Urothelium cell line (cell line): ENCODE data around the gene C6orf118.

ENCODE experiments used
- DNase-seq: peaks from one replicate; pipeline ENCODE4 v3.0.0; 2011; ENCODE audit warnings: low spot score, mixed read lengths
- FAIRE-seq: peaks from 2 replicates; lab custom pipeline; 2011; peaks lifted over from hg19 to GRCh38; lab: Jason Lieb, UNC

Gene C6orf118

DNA sequence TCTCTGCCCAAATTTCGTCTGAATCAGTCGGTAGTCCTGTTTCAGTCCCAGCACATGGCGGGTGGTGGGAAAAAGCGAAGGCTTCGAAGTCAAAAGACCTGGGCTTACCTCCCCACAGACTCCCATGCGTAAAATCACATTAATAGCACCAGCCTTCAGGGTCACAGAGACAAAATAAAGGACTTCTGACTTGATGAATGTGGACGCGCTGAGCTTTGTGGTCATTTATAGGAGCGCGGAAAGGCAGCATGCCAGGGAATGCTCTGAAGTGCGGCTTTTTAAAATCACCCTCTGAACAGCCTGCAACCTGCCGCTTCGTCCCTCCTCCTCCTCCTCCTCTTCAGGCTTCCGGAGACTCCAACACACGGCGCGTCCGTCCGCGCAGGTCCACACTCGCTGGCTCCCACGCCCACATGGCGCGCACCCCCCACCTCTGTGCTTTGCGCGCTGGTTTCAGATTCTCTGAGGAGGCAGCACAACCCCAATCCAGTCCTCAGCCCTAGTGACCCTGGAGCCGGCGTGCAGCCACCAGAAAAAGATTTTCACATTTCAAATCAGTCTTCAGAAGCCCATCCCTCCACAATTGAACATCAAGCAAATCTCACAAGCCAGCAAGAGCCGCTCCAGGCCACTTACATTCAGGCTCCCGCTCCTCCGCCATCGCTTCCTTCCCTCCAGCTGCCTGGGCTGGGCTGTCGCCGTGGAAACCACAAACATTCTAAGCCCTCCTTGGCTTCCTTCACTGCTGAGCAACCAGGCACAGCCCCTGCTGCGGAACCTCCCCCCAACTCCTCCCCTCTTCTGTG lies at the start of gene C6orf118:
TSS of gene C6orf118 (minus strand) at position 680 of the 806 bp plus-strand sequence. CDS start at position 661, 19 bp downstream.
- peak; percentile 90 for FAIRE-seq
- DNase-seq, result peak; percentile 88

GRCh38 chr6:165345700-165346099 lies 36.3 kb upstream of the C6orf118 start:
- no peak for FAIRE-seq
- no peak for DNase-seq

DNA sequence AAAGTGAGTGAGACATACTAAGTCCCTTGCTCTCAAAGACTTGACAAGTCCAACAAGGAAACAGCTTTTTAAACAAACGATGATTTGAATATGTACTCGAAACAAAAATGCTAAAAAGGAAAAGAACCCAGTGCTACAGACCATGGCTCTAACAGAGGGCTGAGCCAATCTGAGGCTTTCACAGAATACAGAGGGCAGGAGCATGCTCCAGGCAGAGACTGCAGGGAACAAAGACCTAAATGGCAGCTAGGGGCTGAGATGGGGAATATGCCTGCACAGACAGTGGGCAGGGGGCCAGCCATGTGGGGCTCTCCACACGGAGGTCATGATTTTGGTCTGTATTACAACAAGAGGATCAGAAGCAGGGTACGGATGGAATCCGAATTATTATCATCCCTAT lies 31.1 kb upstream of the C6orf118 start:
- no peak for FAIRE-seq
- no peak for DNase-seq

DNA sequence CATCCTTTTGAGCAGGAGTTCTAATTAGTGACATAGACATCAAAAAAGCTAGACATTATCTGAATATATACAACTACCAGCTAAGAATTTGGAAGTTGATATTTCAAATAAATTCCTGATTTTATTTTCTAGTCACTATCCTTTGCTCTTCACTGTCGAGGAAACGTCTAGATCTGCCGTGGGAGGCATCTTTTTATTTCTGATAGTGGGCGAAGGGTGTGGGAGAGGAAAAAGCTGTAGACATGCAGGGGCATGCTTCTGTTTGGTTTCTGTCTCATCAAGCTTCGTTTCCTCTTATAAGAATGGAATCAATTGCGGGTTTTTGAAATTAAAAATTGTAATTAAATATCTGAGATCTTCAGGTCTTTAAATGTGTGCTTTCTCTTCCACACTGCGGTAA lies 16.2 kb upstream of the C6orf118 start:
- FAIRE-seq, result no peak
- DNase-seq, result no peak

DNA sequence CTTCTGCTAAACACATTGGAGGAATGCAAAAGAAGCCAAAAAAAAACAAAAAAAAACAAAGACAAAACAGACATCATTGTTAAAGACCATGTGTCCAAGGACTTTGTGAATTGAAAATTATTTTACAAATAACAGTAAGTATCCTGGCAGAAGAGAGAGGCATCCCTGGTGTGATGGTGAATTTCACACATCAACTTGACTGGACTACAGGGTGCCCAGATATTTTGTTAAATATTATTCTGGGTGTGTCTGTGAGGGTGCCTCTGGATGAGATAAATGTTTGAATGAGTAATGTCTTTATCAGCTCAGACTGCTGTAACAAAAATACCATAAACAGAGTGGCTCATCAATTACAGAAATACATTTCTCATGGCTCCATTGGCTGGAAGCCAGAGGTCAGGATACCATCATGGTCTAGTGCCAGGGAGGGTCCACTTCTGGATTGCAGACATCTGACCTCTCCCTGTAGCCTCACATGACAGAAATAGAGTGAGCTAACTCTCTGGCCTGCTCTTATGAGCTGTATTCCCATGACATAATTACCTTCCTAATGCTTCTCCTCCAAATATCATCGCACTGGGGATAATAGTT lies 12.2 kb upstream of the C6orf118 start:
- no peak for DNase-seq
- no peak for FAIRE-seq

DNA sequence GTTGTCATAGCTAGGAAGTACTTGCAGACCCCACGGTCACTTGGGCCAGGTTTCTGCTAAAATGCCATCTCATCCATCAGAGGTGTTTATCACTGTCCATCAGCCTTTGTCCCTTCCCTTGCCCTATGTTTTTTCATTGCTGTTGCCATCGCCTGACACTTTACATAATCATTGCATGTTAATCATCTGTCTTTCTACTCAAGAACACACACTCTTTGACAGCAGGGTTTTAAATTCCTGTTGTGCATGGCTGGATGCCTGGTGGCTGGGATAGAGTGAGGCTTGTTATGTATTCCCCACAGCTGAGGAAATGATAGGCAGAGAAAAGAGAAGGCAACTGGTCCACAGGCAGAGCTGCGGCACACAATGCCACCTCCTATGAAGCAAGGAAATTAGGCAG lies 11.7 kb upstream of the C6orf118 start:
- no peak for DNase-seq
- FAIRE-seq, result no peak

GRCh38 chr6:165317723-165318122 lies 8.3 kb upstream of the C6orf118 start:
- DNase-seq (no peak), FAIRE-seq (no peak)

DNA sequence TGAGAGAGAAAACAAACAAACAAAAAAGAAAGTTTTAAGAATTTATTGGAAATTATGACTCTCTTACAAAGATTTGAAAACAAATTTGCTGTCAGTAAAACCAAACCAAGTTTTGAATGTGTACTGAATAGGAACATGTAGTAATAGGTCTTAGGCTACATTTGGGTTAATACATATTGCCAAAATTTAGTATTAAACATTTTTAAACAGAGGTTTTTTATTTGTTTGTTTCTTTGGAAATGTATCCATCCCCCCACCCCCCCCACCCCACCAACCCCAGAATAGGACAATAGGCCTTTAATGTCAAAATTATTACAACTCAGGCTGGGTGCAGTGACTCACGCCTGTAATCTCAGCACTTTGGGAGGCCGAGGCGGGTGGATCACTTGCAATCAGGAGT lies 2.5 kb downstream of the C6orf118 start:
- DNase-seq (no peak), FAIRE-seq (no peak)

GRCh38 chr6:165301372-165302246 lies 7.8 kb downstream of the C6orf118 start:
- no peak for FAIRE-seq
- DNase-seq, result no peak

GRCh38 chr6:165300422-165300936 lies 8.9 kb downstream of the C6orf118 start:
- FAIRE-seq (no peak), DNase-seq (no peak)

DNA sequence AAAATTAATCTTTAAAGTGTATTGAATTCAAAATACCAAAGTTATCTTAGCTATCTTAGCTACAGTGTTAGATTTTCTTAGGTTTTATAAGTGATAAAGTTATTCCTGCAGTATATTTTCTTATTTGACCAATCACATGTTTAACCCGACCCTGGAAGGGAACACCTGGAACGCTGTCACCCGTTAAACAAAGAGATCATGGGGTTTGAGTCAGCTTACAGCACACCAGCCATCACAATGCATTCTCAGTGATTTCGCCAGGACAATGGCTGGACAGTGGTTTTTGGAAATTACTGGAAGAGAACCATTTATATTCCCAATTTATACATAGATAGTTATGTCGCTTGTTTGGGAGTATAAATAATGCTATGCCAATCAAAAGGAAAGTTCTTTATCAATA lies 10.5 kb downstream of the C6orf118 start:
- FAIRE-seq (no peak), DNase-seq (no peak)

DNA sequence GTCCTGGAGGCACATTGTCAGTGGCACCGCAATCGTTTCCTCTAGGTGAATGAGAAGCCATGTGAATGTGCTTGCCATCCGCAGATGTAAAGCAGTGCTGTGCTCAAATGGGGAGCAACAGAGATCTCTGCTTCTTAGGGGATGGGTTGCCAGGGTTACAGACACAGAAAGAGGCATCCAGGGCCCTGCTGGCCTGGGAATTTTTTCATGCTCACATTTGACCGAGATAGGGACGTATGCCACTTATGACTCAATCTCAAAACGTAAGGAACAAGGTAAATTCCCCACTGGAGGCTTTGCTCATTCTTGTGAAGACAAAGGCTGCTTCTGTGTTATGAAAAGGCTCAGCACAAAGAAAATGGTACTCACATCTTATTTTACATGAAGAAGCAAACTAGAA lies 11.0 kb downstream of the C6orf118 start:
- DNase-seq (no peak), FAIRE-seq (no peak)

- no peak for FAIRE-seq
- no peak for DNase-seq
Observed at GRCh38 chr6:165292657-165293056, 16.7 kb downstream of the C6orf118 start.

DNA sequence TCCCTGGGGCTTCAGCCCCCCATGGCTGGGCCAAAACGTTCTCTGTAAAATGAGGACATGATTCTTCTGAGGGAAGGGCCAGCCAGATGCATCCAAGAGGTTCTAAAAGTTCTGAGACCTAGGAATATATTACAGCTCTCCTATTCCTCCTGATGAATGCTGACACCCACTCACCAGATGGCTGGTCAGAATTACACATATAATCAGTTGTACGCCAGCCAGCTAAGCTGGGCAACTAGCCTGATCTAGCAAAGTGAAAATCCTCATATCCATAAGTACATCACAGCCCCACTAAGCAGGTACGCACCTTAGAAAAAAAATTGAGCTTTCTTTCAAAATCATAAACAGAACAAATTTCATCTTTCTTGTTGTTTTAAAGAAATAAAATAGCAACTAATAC lies 34.8 kb downstream of the C6orf118 start:
- FAIRE-seq (no peak), DNase-seq (no peak)

GRCh38 chr6:165272585-165272984 lies 36.8 kb downstream of the C6orf118 start:
- no peak for DNase-seq

GRCh38 chr6:165268987-165269386 lies 40.4 kb downstream of the C6orf118 start:
- FAIRE-seq (no peak), DNase-seq (no peak)

More at GRCh38 chr6:165272585-165272984, 36.8 kb downstream of the C6orf118 start:
- no peak for FAIRE-seq

DNA sequence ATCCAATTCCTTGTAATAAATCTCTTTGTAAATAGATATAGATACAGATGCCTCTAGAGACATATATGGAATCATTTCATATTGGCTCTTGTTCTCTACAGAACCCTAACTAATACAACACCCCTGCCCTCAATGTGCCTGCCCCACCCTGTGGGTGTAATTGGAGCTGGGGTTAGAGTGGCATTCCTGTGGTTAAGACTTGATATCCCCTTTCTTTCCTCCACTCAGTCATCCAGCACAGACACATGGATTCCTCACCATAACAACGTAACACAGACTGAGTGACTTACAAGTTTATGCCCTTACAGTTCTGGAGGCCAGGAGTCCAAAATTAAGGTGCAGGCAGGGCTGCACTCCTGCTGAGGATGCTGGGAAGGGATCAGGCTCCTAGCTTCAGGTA lies 42.8 kb downstream of the C6orf118 start:
- no peak for DNase-seq
- FAIRE-seq, result no peak

DNA sequence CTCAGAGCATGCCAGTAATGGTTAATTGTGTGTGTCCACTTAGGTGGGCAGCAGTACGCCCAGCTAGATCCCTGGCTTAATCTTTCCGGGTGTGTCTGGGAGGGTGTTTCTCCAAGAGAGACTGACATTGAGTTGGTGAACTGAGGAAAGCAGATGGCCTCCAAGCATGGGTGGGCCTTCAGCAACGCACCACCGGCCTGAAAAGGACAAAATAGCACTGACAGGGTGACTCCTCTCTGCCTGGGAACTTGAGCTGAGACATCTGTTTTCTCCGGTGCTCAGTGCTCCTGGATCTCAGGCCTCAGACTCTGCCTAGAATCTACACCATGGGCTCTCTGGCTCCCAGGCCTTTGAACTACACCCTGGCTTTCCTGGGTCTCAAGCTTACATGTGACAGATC lies 43.2 kb downstream of the C6orf118 start:
- no peak for FAIRE-seq
- DNase-seq, result no peak

DNA sequence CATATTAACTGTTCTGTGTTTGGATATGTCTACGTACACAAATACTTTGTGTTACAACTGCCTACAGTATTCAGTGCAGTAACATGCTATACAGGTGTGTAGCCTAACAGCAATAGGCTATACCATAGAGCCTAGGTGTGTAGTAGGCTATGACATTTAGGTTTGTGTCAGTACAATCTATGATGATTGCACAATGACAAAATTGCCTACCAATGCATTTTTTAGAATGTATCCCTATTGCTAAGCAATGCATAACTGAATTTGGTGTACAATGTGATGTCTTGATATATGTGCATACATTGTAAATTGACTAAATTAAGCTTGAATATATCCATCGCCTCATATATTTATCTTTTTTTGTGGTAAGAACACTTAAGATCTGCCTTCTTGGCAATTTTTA lies 48.9 kb downstream of the C6orf118 start:
- FAIRE-seq (no peak), DNase-seq (no peak)

DNA sequence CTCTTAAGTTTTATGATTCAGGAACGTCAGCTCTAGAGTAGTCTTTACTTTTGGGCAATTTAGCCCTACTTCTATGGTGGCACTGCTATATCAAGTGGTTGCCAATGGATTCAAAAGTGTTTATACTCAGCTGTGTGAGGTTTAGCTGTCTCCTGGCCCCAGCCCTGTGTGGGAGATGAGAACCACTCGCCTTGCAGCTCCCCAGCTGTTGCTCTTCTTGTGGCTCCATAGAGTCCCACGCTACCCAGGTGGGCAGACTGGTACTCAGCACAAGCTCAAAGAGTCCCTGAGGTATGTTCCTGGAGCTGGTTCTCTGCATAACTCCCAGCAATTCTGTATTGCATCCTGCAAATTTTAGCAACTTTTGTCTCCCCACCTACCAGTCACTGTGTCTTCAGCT lies 59.6 kb downstream of the C6orf118 start:
- FAIRE-seq, result no peak

GRCh38 chr6:165245701-165246100 lies 63.7 kb downstream of the C6orf118 start:
- DNase-seq (no peak), FAIRE-seq (no peak)

More for the DNA sequence above, 59.6 kb downstream of the C6orf118 start:
- no peak for DNase-seq
